ENCODE data around the gene CCDC187.

Gene CCDC187

DNA sequence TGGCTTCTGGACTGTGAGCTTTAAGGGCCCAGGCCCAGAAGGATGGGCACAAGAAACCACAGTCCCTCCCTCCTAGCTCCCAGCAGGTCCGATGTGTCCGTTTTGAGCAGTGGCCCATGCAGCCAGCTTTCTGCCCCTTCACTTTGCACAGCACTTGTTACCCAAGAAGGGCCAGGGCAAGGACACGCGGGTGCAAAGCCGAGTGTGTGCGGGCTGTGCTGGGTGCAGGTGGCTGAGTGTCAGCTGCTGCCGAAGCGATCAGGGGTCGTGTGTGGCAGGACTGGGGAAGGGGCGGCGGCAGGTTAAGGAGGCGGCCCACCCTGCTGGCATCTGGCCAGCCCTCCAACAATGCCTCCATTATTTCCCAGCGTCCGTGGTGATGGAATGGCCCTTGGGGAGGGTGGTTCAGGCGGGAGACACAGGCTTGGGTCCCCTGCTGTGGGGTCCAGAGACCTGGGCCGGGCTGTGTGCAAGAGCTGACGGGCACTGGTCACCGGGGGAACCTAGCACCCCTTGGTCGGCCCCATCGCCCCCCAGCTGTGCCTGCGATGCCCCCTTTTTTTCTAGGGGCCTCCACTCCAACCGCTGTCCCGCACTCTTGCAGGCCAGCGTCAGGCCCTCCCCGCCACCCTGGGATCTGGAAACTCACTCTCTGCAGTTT is 99.6 kb downstream of the CCDC187 start:
- DNase-seq, result no peak

GRCh38 chr9:136203408-136204144 is 100.3 kb downstream of the CCDC187 start:
- DNase-seq, result no peak

DNA sequence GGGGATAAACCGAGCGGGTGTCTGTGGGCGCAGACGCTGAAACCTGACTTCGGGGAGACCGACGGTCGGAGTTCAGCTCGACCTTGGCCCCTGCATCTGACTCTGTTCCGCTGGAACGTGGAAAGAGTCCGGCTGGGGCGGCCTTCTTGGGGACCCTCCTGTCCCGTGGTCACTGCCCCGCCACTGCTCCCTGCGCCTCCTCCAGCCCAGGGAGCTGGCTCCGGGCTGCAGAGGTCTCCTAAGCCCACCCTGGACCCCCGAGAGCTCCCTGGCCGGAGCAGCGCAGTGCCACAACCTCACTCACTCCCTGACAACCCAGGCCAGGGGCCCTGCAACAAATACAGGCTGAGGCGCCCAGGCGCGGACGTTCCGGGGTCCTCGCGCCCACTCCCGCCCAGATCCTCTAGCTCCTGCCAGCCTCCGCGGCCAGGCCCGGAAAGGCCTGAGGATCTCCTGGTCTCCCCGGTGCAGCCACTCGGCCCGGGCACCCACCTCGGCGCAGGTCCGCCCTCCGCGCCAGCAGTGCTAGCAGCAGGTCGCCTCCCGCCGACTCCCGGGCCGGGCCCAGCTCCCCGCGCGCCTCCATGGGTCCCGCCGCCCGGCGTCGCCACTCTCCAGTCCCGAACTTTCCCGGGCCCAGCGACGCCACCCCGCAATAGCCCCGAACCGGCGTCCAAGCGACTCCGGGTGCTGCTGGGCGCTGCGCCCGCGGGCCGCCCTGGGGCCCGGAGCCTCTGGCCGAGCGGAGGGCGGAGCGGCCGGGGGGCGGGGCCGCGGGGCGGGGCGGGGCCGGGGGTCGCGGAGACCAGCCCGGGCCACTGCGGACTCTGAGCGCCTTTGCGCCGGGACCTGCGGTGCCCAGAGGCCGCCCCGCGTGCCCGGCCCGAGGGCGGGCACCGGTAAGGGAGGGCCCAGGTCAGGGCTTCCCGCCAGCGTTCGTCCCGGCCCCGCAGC is 101.2 kb downstream of the CCDC187 start:
- DNase-seq, result no peak

DNA sequence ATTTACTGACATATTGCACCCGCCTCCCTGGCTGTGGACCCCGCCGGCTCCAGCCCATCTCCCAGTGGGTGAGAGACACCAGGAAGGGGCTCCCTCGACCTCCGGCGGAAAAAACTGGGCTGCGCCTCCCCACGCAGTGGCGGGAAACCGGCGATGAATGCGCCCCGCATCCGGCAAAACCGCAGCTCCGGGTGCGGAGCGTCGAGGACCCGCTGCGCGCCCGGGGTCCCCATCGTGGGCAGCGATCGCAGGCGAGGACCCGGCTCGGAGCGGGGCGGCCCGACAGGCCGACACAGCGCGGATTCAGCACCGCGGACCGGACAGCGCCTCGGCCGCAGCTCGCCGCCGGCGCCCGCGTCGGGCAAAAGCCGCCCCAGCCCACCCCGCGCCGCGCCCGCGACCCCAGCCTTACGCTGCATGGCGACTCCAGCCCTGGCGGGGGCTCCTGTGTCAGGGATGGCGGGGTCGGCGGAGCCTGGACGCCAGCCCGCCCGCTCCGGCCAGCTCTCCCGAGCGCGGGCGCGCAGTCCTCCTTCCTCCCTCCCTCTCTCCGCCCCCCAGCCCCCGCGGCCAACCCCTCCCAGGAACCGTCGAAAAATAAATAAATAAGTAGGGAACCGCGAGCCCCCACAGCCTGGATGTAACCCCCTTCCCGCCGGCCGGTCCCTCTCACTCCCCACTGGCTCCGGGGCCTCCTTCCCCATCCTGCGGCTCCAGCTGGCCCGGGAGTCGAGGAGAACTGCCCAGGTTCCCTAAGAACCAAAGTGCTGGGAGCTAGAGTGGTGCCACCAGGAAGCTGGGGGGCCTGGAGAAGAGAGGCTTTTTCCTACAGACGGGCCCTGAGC is 102.1 kb downstream of the CCDC187 start:
- DNase-seq, result no peak

DNA sequence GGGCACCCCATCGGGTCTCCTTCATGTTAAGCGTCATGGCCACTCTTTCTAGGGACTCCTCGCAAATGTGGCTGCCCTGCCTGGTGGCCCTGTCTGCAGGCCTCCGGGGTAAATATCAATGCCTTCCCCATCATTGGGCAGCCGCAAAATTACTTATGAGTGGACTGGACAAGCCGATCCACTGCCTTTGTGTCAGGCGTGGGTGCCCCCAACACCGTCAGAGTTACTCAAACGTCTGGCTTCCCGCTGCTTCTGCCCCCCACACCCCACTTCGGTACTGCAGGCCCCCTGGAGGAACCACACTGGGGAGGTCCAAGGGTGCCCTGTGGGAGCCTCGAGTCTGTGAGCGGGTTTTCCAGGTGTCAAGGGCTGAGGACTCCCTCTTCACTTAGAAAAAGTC is 102.7 kb downstream of the CCDC187 start:
- no peak for DNase-seq

GRCh38 chr9:136200424-136200823 is 103.5 kb downstream of the CCDC187 start:
- no peak for DNase-seq
